Coronary artery (tissue), 2 donors: Measurements from ENCODE around the gene DOCK11.

Experiments used
- DNase-seq: peaks from one replicate; pipeline ENCODE4 v3.0.0-alpha.2; 2017; ENCODE audit warnings: low spot score
- H3K27ac ChIP-seq, 2 donors: fragments of 200-600 bp; sonication (generic); one replicate each; pipeline ENCODE4 v1.5.1; 2016 to 2019
- H3K4me3 ChIP-seq: fragments of 200-600 bp; sonication (generic); 2 replicates; pipeline ENCODE4 v1.5.1; 2016; ENCODE audit warnings: mild to moderate bottlenecking, moderate library complexity
- CTCF ChIP-seq: fragments of 200-600 bp; sonication (generic); IDR thresholded peaks from one replicate; pipeline ENCODE4 v1.5.1; 2019; ENCODE audit warnings: antibody characterized with exemption

DOCK11 gene

DNA sequence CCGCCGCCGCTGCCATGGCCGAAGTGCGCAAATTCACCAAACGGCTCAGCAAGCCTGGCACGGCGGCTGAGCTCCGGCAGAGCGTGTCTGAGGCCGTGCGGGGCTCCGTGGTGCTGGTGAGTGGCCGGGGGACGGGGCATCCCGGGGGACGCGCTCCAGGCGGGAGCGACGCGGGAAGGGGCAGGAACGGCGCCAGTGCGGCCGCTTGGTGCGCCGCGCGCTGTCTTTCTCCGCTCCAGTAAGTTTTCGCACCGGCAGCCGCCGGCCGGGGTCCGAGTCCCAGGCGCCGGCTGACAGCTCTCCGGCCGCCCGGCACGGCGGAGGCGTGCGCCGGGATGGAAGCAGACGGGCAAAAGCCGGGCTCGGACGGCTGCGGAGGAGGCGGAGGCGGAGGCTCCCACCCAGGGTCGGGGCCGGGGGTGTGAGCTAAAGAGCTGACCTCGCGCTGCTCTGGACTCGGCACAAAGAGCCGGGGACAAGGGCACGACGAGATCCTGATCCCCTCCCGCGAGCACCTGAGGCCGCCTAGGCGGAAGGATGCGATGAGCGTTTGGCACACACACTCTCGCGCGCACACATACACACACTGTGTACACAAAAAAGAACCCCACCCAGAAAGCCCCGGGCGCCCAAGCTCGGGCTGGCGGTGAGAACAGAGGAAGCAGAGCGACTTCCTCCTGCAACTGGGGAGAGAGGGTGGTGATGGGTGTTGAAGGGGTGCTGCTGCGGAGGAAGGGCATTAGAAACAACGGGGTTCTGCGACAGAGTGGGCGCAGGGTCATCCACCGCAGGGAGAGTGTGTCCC is 545 bp downstream of the DOCK11 start:
- no peak for TF ChIP-seq CTCF
- peak overlapping the region; percentile 89 for H3K4me3 ChIP-seq
- no peak for DNase-seq
- H3K27ac ChIP-seq, result peak overlapping the region; percentile 78 to 95

DNA sequence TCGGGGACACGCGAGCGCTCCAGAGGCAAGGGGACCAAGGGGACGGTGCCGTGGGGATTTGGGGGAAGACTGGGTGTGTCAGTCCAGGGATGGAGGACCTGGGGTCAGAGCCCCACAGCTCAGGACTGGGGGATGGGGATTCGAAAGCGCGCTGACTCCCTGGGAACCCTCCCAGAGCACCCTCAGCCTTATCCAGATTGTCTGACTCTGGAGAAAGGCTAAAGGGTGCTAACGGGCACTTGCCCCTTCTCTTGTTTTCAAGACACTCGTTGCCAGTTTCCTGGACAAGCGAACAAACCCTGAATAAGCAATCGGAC is 1.1 kb downstream of the DOCK11 start:
- no peak for TF ChIP-seq CTCF
- Histone ChIP-seq H3K27ac (peak overlapping the region; percentile 16 to 95), H3K4me3 (peak overlapping the region; percentile 89)
- no peak for DNase-seq

- H3K4me3 ChIP-seq, result peak overlapping the region; percentile 89
- peak overlapping the region in 1 of 2 donors; percentile 95 for H3K27ac ChIP-seq
- no peak for DNase-seq
- TF ChIP-seq CTCF, result no peak
Measured at GRCh38 chrX:118497180-118497818, 1.7 kb downstream of the DOCK11 start.

DNA sequence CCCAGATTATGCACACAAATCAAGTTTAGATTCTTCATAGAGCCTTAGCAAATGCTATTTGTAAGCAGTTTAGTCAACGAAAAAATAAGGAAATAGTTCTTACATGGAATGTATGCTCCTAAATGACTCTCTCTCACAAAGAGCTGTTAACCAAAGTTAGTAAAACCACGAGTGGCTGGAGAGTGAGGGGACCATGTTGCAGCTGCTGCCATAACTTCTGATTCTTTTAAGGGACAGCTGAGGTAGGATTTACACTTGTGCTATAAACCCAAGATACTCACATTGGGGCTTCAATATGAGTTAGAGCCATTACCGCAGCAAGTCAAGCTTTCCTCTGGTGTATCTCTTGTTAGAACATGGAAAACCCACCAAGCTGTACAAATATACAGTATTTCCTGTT is 2.7 kb downstream of the DOCK11 start:
- TF ChIP-seq CTCF, result no peak
- Histone ChIP-seq H3K27ac (no peak overlapping the region), H3K4me3 (no peak overlapping the region)
- no peak for DNase-seq

GRCh38 chrX:118498755-118499154 is 3.1 kb downstream of the DOCK11 start:
- DNase-seq, result no peak
- H3K27ac ChIP-seq, result no peak overlapping the region
- H3K4me3 ChIP-seq, result no peak overlapping the region
- TF ChIP-seq CTCF, result no peak

GRCh38 chrX:118499295-118499694 is 3.7 kb downstream of the DOCK11 start:
- DNase-seq, result no peak
- Histone ChIP-seq H3K27ac (no peak overlapping the region), H3K4me3 (no peak overlapping the region)
- TF ChIP-seq CTCF, result no peak
